Measurements from ENCODE around the gene TAL2. TPM values are rescaled to one million over a fixed set of nuclear protein-coding genes. Genes with fewer than 3 reads are reported as not detected.

TAL2 gene
- total RNA-seq, 4 donors from 2014 or later, result not detected

- H3K4me3 ChIP-seq (replicated peaks in 1 of 3), result no peak overlapping the region
- no peak overlapping the region for H3K27ac ChIP-seq
- no peaks in the 10 kb centered on the region for H3K4me1 ChIP-seq
- H3K36me3 ChIP-seq, result peaks cover 0 to 5% of the 10 kb centered on the region in 2 donors
- DNase-seq, result no peak
- 95 to 97% methylated on average over 1 of the region's 1 CpG for WGBS, 2 donors
- H3K9me3 ChIP-seq, result no peaks in the 10 kb centered on the region
- TF ChIP-seq CTCF (IDR thresholded peaks at IDR 0.05) (no peak), POLR2A (IDR thresholded peaks at IDR 0.05) (no peak)
- intact Hi-C loops (cut with DNase I), result no loop called here
- H3K27me3 ChIP-seq, result no peaks in the 10 kb centered on the region
These were observed 25.9 kb upstream of the TAL2 start for GRCh38 chr9:105636331-105636730.

GRCh38 chr9:105637787-105638395 lies 24.4 kb upstream of the TAL2 start:
- no peak for DNase-seq
- Histone ChIP-seq H3K27me3 (no peaks in the 10 kb centered on the region), H3K4me1 (no peaks in the 10 kb centered on the region), H3K36me3 (peaks cover 0 to 5% of the 10 kb centered on the region in 2 donors), H3K4me3 (replicated peaks in 1 of 3) (no peak overlapping the region), H3K27ac (no peak overlapping the region), H3K9me3 (no peaks in the 10 kb centered on the region)
- TF ChIP-seq POLR2A (IDR thresholded peaks at IDR 0.05) (no peak), CTCF (IDR thresholded peaks at IDR 0.05) (peak in 2 of 6 experiments; percentile 19 to 25)
- intact Hi-C loops (cut with DNase I), result no loop called here
- WGBS, 2 donors, result 95 to 97% methylated on average over 4 of the region's 4 CpGs

GRCh38 chr9:105639936-105640335 lies 22.3 kb upstream of the TAL2 start:
- no peaks in the 10 kb centered on the region for H3K27me3 ChIP-seq
- TF ChIP-seq CTCF (IDR thresholded peaks at IDR 0.05), result no peak
- TF ChIP-seq POLR2A (IDR thresholded peaks at IDR 0.05), result no peak
- H3K9me3 ChIP-seq, result no peaks in the 10 kb centered on the region
- no peak overlapping the region for H3K27ac ChIP-seq
- no peaks in the 10 kb centered on the region for H3K4me1 ChIP-seq
- intact Hi-C loops (cut with DNase I), result no loop called here
- no peak overlapping the region for H3K4me3 ChIP-seq (replicated peaks in 1 of 3)
- DNase-seq, result no peak
- peaks cover 0 to 5% of the 10 kb centered on the region in 2 donors for H3K36me3 ChIP-seq

GRCh38 chr9:105643795-105644194 lies 18.5 kb upstream of the TAL2 start:
- Histone ChIP-seq H3K4me3 (replicated peaks in 1 of 3) (no peak overlapping the region), H3K36me3 (no peaks in the 10 kb centered on the region), H3K27me3 (no peaks in the 10 kb centered on the region), H3K4me1 (no peaks in the 10 kb centered on the region), H3K9me3 (no peaks in the 10 kb centered on the region), H3K27ac (no peak overlapping the region)
- DNase-seq, result no peak
- TF ChIP-seq CTCF (IDR thresholded peaks at IDR 0.05) (no peak), POLR2A (IDR thresholded peaks at IDR 0.05) (no peak)
- intact Hi-C loops (cut with DNase I), result no loop called here

- H3K27ac ChIP-seq, result no peak overlapping the region
- no peaks in the 10 kb centered on the region for H3K36me3 ChIP-seq
- intact Hi-C loops (cut with DNase I), result no loop called here
These were observed 15.2 kb upstream of the TAL2 start for GRCh38 chr9:105646879-105647594.

More at GRCh38 chr9:105646879-105647594, 15.2 kb upstream of the TAL2 start:
- no peaks in the 10 kb centered on the region for H3K27me3 ChIP-seq
- TF ChIP-seq POLR2A (IDR thresholded peaks at IDR 0.05), result no peak
- H3K4me1 ChIP-seq, result no peaks in the 10 kb centered on the region
- H3K9me3 ChIP-seq, result no peaks in the 10 kb centered on the region
- H3K4me3 ChIP-seq (replicated peaks in 1 of 3), result no peak overlapping the region
- DNase-seq, result no peak
- WGBS, 2 donors, result 85 to 92% methylated on average over 7 of the region's 7 CpGs
